Stimulated activated CD8-positive, alpha-beta memory T cell treated with anti-CD3 and anti-CD28 coated beads, Interleukin-7, amount 100 ng/mL, for 24 hours (primary cell): ENCODE results near the gene USH2A.

Source experiments
- DNase-seq: peaks from one replicate; pipeline ENCODE4 v3.0.0-alpha.2; 2020; ENCODE audit warnings: low read depth

The USH2A gene

GRCh38 chr1:215780139-215780538 is 643.1 kb downstream of the USH2A start:
- no peak for DNase-seq

DNA sequence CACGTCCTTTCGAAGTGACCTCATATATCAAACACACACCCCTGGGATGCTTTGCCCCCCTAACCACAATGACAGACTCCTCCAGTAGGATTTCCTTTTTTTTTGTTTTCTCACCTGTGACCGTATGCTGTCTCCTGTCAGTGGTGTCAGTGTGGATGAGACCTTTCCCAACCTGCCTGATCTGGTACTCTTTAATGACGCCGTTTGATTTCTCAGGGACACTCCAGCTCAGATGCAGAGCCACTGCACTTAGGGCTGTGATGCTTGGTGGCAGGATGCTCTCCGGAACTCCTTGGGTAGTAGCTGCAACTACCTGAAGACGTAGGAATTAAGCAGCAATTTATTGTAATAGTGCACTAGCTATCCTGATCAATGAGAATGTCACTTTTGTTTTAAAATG is 643.5 kb downstream of the USH2A start:
- DNase-seq = no peak

- no peak for DNase-seq
Measured at GRCh38 chr1:215777370-215777925, 645.8 kb downstream of the USH2A start.

GRCh38 chr1:215776336-215776735 is 646.9 kb downstream of the USH2A start:
- DNase-seq = no peak

DNA sequence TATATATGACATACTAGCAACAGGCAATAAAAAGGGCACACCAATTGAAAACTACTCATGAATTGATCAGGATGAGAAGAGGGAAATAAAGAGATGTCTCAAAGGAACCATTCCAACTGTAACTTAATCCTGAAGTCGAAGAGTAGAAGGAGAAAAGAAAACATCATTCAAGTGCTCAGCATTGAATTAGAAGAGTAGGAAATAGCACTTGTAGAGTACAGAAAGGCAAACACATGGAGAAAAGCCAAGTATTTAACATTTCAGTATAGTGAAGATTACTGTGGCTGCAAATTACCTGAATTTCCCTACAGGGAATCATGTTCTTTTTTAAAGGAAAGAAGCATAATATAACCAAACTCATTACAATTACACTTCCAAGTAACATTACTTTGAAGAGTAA is 651.1 kb downstream of the USH2A start:
- DNase-seq = no peak

DNA sequence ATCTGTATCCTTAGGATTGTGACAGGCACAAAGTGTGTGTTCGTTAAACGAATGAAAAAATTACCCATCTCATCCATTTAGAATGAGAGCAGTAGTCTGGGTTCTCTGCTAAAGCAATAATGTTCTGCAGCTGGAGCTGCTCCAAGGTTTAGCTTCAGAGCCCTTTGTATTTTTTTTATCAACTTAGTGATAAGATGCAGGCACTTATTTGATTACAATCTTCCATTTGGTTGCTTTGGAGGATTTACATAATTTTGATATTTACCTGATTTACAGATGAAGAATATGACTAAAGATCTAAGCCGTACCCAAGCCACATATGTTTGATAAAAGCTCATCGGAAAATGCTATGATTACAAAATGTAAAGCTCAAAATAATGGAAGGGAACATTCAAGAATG is 654.9 kb downstream of the USH2A start:
- DNase-seq = no peak

DNA sequence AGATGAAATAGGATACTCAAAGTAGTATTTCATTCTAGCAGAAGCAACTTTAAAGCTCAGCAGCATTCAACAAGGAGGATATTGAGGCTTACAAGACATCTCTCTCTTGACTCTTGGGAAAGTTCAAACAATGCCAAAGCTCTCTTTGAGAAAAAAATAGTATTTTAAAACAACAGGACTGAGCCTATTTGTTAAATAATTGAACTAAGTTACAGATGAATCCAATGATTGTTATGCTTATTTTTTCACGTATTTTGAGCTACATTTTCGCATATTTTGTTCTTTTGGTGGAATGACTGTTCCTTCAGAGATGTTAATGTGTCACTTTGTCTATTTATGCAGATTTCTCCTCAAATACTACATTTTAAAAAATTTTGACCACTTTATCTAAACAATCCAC is 655.5 kb downstream of the USH2A start:
- DNase-seq = no peak

DNA sequence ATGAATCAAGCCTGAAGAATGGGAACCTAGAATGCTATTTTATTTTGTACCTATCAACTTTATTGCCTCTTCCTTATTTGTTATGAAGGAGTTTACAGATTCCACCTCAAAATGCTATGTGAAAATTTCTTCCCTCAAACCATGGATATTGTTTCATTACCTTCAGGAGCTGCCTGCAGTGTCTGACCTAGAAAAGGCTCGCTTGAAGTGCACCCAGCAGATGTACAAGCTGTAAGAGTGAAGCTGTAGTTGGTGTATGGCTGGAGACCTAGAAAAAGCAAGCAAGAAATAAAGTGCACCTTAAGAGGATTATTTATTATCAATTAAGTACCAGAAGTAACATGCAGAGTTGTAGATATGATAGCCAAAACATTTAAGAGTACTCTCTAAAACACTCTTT is 656.7 kb downstream of the USH2A start:
- no peak for DNase-seq

DNA sequence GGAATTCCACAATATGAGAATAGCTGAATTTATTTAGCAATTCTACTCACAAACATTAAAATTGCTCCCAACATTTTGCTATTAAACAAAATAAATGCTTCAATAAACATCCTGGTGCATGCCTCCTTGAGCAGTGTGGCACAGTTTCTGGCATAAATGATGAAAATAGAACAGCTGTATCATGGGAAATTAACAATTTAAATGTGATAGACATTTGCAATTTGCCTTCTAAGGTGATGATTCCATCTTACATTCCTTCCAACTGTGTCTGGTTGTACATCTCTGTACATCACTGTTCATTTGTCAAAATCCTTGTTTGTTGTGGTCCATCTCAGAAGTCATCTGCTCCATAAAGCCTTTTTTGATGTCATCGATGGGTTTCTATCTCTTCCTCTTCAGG is 657.4 kb downstream of the USH2A start:
- DNase-seq = no peak

DNA sequence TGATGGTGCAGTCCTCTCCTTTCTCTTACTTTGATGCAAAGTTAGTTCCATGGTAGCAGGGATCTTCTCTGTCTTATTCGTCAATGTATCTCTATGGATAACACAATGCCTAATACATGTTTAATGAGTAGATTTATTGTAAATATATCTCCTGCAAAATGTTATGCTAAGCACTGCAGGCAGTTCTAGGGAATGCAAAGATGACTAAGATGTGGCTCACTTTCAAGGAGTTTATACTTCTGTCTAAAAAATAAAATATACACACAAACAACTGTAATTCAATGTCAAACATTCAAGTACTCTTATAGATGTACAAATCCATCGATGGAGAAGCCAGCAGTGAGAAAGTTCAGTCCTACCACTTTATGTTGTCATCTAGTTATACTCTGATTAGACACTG is 661.8 kb downstream of the USH2A start:
- DNase-seq = no peak

- DNase-seq = no peak
Measured at GRCh38 chr1:215754112-215754511, 669.1 kb downstream of the USH2A start.

DNA sequence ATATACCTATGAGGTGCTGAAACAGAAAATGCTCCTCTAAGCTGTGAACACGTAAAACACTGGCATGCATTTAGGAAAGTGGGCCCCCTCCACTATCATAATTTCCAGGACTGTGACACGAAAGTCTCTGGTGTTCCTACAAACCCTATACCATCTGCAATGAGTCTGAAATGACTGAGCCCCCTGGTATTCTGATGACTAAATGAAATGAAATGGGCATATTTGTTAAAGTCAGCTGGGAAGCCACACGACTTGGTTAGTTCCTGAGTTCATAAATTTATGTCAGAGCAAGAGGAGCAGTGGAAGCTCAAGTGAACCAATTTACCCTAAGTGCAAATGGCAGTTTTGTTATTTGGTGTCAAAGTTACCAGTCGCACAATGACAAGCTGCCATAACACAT is 673.8 kb downstream of the USH2A start:
- DNase-seq = no peak

DNA sequence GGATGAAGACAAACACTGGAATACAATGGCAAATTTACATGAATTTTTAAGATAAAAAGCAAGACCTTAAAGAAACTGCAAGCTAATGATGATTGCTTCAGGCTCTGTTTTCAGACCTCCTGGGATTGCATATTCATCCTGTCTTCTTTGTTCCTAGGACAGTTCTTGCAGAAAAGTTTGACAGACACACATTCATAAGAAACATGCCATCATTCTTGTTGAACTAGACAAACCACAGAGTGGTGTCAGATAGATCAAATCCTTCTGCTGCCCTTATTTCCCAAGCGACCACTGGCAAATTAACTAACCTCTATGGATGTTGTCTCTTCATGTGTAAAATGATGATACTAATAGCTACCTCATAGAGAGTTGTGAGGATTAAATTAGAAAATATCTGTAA is 674.8 kb downstream of the USH2A start:
- no peak for DNase-seq

GRCh38 chr1:215744419-215744818 is 678.8 kb downstream of the USH2A start:
- no peak for DNase-seq

DNA sequence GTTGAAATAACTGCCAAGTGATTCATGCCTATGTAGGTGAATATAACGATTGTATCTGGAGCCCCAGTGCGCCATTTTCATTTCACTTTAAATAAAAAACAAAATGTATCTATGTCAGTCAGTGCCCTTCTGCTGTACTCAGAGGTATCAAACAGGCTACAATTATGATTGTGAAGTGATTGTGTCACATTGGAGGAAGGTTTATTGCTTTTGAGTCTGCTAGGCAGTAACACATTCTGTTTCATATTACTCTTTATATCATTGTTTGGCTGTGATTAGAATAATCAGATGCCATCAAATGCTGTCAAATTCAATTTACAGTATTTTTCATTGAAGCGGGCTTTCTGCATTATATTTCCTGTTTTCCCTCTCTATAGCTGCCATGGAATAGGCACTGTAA is 684.2 kb downstream of the USH2A start:
- no peak for DNase-seq

DNA sequence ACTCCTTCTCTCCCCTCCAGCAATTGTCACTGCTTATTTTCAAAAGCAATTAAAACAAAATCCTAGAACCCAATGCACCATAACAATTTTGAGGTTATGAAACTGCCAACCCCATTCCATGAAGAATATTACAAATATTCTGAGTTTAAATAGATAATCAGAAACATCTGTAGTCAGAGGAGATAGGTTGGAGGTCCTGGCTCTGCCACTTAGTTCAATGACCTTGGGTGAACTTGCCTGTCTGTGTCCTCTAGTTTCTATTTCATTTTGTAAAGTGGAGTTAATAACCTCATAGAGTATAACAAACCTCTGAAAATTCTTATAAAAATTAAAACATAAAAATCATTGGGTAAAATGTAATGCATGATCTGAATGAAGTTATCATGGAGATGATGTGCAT is 691.5 kb downstream of the USH2A start:
- DNase-seq = no peak

GRCh38 chr1:215730600-215730999 is 692.6 kb downstream of the USH2A start:
- no peak for DNase-seq

DNA sequence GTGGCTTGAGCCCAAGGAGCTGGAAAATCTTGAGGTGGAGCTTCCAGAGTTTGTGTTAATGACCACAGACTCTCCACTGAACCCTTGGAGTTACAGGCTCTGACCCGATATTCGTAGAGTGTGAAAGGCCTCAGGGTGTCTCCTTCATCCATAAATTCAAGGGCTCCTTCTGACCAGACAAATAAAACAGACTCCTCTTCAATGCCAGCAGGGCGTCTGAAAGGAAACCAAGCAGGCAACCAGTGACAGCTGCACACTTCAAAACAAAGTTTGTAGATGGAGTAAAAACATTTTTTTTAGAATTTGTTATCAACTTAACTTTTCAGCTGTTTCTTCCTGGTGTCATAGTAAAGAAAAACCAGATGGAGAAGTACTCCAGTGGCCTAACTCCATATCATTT is 695.1 kb downstream of the USH2A start:
- no peak for DNase-seq

DNA sequence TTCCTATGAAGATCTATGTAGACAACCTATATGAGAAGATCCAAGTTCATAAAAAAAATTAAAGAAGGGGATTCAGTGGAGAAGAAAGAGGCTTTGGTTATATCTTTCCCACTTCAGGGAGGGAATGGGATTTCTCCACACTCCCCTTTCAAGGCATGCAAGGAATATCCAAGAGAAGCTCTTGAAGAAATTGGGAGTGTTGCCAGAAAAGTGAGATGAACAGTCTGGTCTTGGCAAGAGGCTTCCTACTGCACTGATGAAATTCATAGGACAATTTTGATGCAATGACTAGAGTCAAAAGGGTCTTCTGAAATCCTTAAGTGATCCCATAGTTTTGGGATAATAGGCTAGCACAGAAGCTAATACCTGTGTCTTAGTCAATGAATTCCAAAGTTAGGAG is 703.1 kb downstream of the USH2A start:
- no peak for DNase-seq

- DNase-seq = no peak
Measured at GRCh38 chr1:215719552-215719951, 703.7 kb downstream of the USH2A start.

- no peak for DNase-seq
Measured at GRCh38 chr1:215718575-215719287, 704.5 kb downstream of the USH2A start.

DNA sequence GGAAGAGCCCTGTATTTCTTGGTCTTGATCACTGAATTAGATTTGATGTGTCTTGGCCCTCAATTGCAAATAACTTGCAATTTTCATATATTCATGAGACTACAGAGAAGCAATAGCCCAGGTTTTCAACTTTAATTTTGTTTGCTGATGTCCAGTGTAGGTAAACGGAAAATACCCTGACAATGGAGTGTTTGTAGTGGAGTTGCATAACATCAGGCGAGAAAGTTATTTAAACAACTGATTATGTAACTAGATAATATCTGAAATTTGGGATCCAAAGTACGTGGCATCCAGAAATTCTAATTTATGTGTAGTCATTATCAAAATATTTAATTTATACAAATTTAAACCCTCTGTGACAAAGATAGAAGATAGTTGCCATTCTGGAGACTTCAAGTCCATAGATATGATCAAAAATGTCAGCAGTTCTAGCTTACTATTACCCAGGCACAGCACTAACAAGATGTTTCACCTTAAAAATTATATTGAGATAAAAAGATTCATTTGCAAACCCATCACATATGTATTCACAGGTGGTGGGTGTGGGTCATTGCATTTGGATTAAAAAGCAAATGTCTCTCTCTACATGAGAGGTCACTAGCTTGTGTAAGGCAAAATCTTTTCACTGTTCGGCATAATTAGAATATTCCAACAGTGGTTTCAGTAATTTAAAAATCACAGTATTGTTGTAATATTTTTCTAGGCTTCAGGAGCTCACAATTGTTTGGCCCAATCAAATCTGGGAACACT is 705.4 kb downstream of the USH2A start:
- DNase-seq = no peak

DNA sequence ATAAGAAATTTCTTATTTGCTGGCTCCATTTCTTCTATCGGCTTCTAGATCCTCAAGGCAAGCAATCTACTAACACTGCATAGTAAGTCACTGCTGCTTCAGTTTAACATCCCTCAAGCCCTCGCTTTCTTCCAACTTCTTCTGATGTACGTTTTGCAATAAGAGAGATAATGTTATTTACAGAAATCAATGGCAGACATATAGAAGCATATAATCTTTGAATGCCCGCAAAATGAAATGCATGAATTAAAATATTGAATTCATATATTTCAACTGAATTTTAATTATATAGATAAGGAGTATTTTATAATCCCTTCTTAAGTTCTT is 712.4 kb downstream of the USH2A start:
- no peak for DNase-seq
